ENCODE data around the gene USP24.

GRCh38 chr1:55060133-55060999 lies 154.8 kb downstream of the USP24 start:
- TF ChIP-seq CTCF (IDR thresholded peaks at IDR 0.05; ENCODE audit: poor library complexity, severe bottlenecking) (no peak), POLR2AphosphoS5 (IDR thresholded peaks at IDR 0.05) (no peak), RAD21 (conservative IDR thresholded peaks at IDR 0.05) (no peak), REST (IDR thresholded peaks at IDR 0.05; ENCODE audit: borderline replicate concordance) (no peak), EZH2 (IDR thresholded peaks at IDR 0.05; ENCODE audit: borderline replicate concordance, insufficient read depth, low read length, poor library complexity, severe bottlenecking) (no peak), EP300 (conservative IDR thresholded peaks at IDR 0.05; ENCODE audit: poor library complexity, severe bottlenecking) (no peak), TAF1 (IDR thresholded peaks at IDR 0.05; ENCODE audit: low read depth) (no peak), MXI1 (conservative IDR thresholded peaks at IDR 0.05; ENCODE audit: poor library complexity, severe bottlenecking) (no peak), SMC3 (conservative IDR thresholded peaks at IDR 0.05; ENCODE audit: poor library complexity) (no peak)

All from neural cell (in vitro differentiated cells).